D721Med (cell line): Measurements from ENCODE around the gene BIVM.

ENCODE experiments used
- DNase-seq: peaks from one replicate; pipeline ENCODE4 v3.0.0; 2011; ENCODE audit warnings: low spot score; ENCODE audit not compliant: insufficient read length
- FAIRE-seq: peaks from 2 replicates; lab custom pipeline; 2011; peaks lifted over from hg19 to GRCh38; lab: Jason Lieb, UNC
- TF ChIP-seq, protein P1 (sequence below): IDR thresholded peaks from 2 replicates; pipeline ENCODE4 v1.5.1; 2012; ENCODE audit warnings: mild to moderate bottlenecking, control low read depth; ENCODE audit not compliant: insufficient read depth; ENCODE audit errors: missing control alignments

Gene BIVM

DNA sequence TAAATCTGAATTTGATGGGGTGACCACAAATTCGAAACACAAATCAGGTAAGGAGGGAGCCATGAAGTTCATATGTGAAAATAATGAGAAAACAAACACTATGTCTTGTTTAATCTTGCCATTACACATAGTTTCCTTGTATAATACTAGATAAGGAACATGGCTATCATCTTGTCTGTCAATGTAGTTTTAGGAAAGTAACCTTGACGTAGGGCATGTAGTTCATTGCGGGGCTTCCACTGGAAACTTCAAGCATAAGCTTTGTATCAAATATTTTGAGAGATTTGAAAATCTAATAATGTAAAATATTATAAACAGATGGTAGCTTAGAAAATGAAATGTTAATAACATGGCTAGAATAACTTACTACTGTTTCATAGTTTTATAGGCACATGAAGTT, 8.8 kb downstream of the BIVM start:
- DNase-seq = no peak

DNA sequence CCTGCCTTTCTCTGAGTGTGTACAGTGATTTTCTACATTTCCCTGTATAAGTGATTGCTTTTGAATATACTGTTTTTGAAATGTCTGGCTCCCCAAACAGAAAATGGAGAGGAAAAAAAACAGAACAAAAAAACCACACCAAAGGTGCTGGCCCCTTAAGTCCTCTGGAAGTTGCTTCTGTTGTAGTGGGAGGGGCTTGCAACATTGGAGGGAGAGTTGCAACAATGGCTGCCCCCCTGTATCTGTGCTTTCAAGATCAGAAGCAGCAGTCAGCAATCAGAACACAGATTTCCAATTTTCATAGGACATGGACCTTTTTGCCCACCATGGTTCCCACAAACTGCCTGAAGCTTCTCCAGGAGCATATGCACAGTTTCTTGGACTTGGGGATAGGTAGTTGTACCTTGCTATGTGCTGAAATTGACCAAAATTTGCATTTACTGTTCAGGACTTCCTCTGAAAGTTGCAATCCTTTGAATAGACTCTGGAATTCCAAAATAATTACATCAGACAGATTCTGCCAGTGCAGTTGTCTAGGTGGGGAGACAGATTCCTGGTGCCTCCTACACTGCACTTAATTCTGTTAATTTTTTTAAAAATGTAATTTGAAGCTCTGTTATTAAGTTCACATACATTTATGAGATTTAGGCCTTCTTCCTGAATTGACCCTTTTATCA, 13.8 kb downstream of the BIVM start:
- FAIRE-seq (no peak), DNase-seq (no peak)
- TF ChIP-seq, protein P1, sequence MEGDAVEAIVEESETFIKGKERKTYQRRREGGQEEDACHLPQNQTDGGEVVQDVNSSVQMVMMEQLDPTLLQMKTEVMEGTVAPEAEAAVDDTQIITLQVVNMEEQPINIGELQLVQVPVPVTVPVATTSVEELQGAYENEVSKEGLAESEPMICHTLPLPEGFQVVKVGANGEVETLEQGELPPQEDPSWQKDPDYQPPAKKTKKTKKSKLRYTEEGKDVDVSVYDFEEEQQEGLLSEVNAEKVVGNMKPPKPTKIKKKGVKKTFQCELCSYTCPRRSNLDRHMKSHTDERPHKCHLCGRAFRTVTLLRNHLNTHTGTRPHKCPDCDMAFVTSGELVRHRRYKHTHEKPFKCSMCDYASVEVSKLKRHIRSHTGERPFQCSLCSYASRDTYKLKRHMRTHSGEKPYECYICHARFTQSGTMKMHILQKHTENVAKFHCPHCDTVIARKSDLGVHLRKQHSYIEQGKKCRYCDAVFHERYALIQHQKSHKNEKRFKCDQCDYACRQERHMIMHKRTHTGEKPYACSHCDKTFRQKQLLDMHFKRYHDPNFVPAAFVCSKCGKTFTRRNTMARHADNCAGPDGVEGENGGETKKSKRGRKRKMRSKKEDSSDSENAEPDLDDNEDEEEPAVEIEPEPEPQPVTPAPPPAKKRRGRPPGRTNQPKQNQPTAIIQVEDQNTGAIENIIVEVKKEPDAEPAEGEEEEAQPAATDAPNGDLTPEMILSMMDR = no peak

More for the DNA sequence above, 8.8 kb downstream of the BIVM start:
- no peak for FAIRE-seq
- TF ChIP-seq, protein P1 = no peak

DNA sequence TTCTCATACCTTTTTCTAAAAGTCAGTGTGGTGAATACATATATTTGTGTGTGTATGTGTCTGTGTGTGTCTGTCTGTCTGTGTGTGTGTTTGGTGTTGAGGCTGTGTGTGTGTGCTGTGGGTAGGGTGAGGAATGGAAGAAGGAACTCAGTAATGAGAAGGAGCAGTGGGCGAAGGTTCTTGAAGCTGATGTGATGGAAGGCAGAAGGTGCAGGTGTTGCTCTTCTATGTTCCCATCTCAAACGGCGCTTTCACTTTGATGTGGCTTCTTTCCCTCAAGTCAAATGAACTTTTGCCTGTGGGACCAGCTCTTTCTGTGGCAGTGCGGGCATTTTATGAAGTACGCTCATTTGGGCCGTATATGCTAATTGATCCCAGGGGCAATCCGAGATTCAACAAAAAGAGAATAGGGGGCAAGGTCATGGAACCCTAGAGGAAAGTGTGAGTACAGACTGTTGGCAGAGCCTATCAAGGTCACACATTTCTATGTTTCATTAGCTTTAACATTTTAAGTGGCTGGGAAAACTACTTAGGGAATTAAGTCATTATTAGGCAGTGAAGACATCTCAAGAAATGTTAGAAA, 15.2 kb downstream of the BIVM start:
- FAIRE-seq (no peak), DNase-seq (no peak)
- TF ChIP-seq, protein P1 = no peak

DNA sequence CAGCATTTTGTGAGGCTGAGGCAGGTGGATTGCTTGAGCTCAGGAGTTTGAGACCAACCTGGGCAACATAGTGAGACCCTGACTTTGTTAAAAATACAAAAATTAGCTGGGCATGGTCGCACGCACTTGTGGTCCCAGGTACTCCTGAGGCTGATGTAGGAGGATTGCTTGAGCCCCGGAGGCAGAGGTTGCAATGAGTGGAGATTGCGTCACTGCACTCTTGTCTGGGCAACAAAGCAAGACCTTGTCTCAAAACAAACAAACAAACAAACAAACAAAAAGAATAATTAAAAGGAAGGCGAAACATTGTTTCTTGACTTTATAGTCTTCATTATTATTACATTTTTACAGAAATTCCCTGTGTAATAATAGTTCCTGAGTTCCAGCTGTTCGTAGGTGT, 15.9 kb downstream of the BIVM start:
- DNase-seq = no peak
- FAIRE-seq = no peak
- TF ChIP-seq, protein P1 = no peak

DNA sequence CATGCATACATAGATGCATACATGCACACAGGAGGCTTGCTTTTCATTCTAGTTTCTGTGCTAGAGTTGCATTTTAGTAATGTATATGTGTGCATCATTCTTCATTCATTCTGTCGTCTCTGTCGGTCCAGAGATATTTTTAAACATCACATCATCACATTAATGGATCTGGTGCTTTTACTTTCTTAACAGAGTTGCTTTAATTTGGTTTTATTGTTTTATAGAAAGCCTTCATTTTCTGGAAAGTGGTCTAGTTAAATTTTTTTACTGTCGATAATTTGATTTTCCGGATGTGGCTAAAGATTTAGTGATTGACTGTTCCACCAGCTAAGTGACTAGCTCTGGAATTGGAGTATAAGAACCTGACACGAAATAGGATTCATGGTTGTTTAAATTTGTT, 16.9 kb downstream of the BIVM start:
- DNase-seq (no peak), FAIRE-seq (no peak)

DNA sequence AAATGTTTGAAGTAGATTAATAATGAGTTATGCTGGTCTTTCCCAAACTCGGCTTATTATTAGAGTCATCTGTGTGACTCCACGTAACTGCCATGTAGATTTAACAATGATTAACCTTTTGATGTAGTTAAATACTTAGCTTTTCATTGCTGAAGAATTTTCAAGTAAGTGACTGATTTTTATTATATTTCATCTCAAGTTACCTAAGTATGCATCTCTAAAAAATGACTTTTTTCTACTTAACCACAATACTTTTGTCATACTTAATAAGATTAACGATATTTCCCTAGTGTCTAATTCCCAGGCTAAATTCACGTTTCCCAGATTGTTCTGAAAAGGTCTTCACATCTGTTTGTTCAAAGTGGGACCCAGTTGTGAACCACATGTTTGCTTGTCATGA, 17.8 kb downstream of the BIVM start:
- TF ChIP-seq, protein P1 = no peak
- FAIRE-seq (peak; percentile 16), DNase-seq (no peak)

More for the DNA sequence above, 16.9 kb downstream of the BIVM start:
- TF ChIP-seq, protein P1 = no peak

DNA sequence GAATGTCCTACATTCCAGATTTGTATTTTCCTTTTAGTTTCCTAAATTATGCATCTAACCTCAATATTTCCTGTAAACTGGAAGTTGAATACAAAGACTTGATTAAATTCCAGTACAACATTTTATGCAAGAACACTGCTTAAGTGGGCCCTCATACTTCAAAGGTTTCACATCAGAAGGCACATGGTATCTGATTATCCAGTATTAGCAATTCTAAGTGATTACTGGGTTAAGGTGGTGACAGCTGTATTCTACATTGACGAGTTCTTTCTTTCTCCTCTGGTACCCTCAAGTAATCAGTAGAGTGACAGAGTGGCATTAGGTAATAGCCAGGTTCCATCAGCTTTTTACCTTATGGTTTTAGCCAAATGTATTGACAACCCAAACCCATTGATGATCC, 18.3 kb downstream of the BIVM start:
- no peak for FAIRE-seq
- DNase-seq = no peak

More for the DNA sequence above, 18.3 kb downstream of the BIVM start:
- TF ChIP-seq, protein P1 = no peak
